ENCODE results near the gene PHF20.
"Not testable (repeated sequence)": the region's sequence is repeated elsewhere in the genome, so short reads cannot be mapped to it uniquely, and the experiment has no call there.

PHF20 gene

GRCh38 chr20:35892871-35893270, 121.1 kb downstream of the PHF20 start:
- no peak overlapping the region for H3K14ac ChIP-seq (ENCODE audit: low read length)
- no peak overlapping the region for H3K9ac ChIP-seq (ENCODE audit: low read length)
- no peak overlapping the region for H3K18ac ChIP-seq (ENCODE audit: low read length)
- H3K4ac ChIP-seq (ENCODE audit: low read depth, low read length), result no peak overlapping the region
- H2BK5ac ChIP-seq (ENCODE audit: low read depth, low read length, poor library complexity), result no peak overlapping the region
- DNase-seq, result no peak
- H2BK12ac ChIP-seq (ENCODE audit: low read length), result no peak overlapping the region
- H4K8ac ChIP-seq (ENCODE audit: low read depth, low read length), result no peak overlapping the region
- no peak overlapping the region for H3K4me3 ChIP-seq (ENCODE audit: low read depth, low read length)
- no peak overlapping the region for H2BK120ac ChIP-seq (ENCODE audit: insufficient read depth, low read length, poor library complexity)
- H3K27me3 ChIP-seq (ENCODE audit: insufficient read depth, low read length), result no peaks in the 10 kb centered on the region
- WGBS (ENCODE audit: extremely low coverage, insufficient coverage, insufficient read length), result no CpG with 5 or more reads among the region's 3 CpGs
- H3K27ac ChIP-seq (ENCODE audit: low read depth, low read length), result no peak overlapping the region
- no peak overlapping the region for H4K12ac ChIP-seq (ENCODE audit: low read depth, low read length)
- peaks cover 2% of the 10 kb centered on the region in 2 experiments for H3K36me3 ChIP-seq (ENCODE audit: control insufficient read depth in 1 of 2, insufficient read depth in 2 of 2, low read length in 2 of 2)
- no peaks in the 10 kb centered on the region for H3K9me3 ChIP-seq (ENCODE audit: insufficient read depth, low read depth, low read length)
- no peak overlapping the region for H4K91ac ChIP-seq (ENCODE audit: low read depth, low read length)
- H2AFZ ChIP-seq (ENCODE audit: insufficient read depth, low read length, poor library complexity), result no peak overlapping the region
- H2AK5ac ChIP-seq (ENCODE audit: low read length), result no peak overlapping the region
- H3K4me1 ChIP-seq (ENCODE audit: control insufficient read depth in 1 of 2, insufficient read depth in 2 of 2, low read length in 2 of 2), result no peaks in the 10 kb centered on the region
- H3K79me2 ChIP-seq (ENCODE audit: control insufficient read depth, insufficient read depth, low read length, poor library complexity), result no peaks in the 10 kb centered on the region
- H3K79me1 ChIP-seq (ENCODE audit: low read length), result no peaks in the 10 kb centered on the region
- no peak overlapping the region for H3K4me2 ChIP-seq (ENCODE audit: low read length)
- H3K23ac ChIP-seq (ENCODE audit: low read length), result no peak overlapping the region

GRCh38 chr20:35893942-35894341, 122.1 kb downstream of the PHF20 start:
- H3K27me3 ChIP-seq (ENCODE audit: insufficient read depth, low read length), result no peaks in the 10 kb centered on the region
- H2BK12ac ChIP-seq (ENCODE audit: low read length), result no peak overlapping the region
- no peak overlapping the region for H4K12ac ChIP-seq (ENCODE audit: low read depth, low read length)
- H3K14ac ChIP-seq (ENCODE audit: low read length), result no peak overlapping the region
- no peak overlapping the region for H3K4me3 ChIP-seq (ENCODE audit: low read depth, low read length)
- no peak overlapping the region for H2AFZ ChIP-seq (ENCODE audit: insufficient read depth, low read length, poor library complexity)
- no peak overlapping the region for H2BK5ac ChIP-seq (ENCODE audit: low read depth, low read length, poor library complexity)
- no peak overlapping the region for H4K8ac ChIP-seq (ENCODE audit: low read depth, low read length)
- H3K9ac ChIP-seq (ENCODE audit: low read length), result no peak overlapping the region
- no peak overlapping the region for H4K91ac ChIP-seq (ENCODE audit: low read depth, low read length)
- no peak overlapping the region for H3K23ac ChIP-seq (ENCODE audit: low read length)
- no peaks in the 10 kb centered on the region for H3K79me1 ChIP-seq (ENCODE audit: low read length)
- H3K4ac ChIP-seq (ENCODE audit: low read depth, low read length), result no peak overlapping the region
- H3K36me3 ChIP-seq (ENCODE audit: control insufficient read depth in 1 of 2, insufficient read depth in 2 of 2, low read length in 2 of 2), result peaks cover 2% of the 10 kb centered on the region in 2 experiments
- no peaks in the 10 kb centered on the region for H3K4me1 ChIP-seq (ENCODE audit: control insufficient read depth in 1 of 2, insufficient read depth in 2 of 2, low read length in 2 of 2)
- no peak overlapping the region for H2AK5ac ChIP-seq (ENCODE audit: low read length)
- no peaks in the 10 kb centered on the region for H3K79me2 ChIP-seq (ENCODE audit: control insufficient read depth, insufficient read depth, low read length, poor library complexity)
- H2BK120ac ChIP-seq (ENCODE audit: insufficient read depth, low read length, poor library complexity), result no peak overlapping the region
- no CpG with 5 or more reads among the region's 3 CpGs for WGBS (ENCODE audit: extremely low coverage, insufficient coverage, insufficient read length)
- H3K27ac ChIP-seq (ENCODE audit: low read depth, low read length), result no peak overlapping the region
- no peaks in the 10 kb centered on the region for H3K9me3 ChIP-seq (ENCODE audit: insufficient read depth, low read depth, low read length)
- no peak for DNase-seq
- H3K18ac ChIP-seq (ENCODE audit: low read length), result no peak overlapping the region
- no peak overlapping the region for H3K4me2 ChIP-seq (ENCODE audit: low read length)

GRCh38 chr20:35895516-35895915, 123.7 kb downstream of the PHF20 start:
- not testable (repeated sequence) for H3K79me2 ChIP-seq (ENCODE audit: control insufficient read depth, insufficient read depth, low read length, poor library complexity); H3K4ac ChIP-seq (ENCODE audit: low read depth, low read length)
- no CpG with 5 or more reads among the region's 7 CpGs for WGBS (ENCODE audit: extremely low coverage, insufficient coverage, insufficient read length)

GRCh38 chr20:35899064-35899463, 127.2 kb downstream of the PHF20 start:
- H4K91ac ChIP-seq (ENCODE audit: low read depth, low read length), result no peak overlapping the region
- no peak overlapping the region for H3K23ac ChIP-seq (ENCODE audit: low read length)
- H3K4me1 ChIP-seq (ENCODE audit: control insufficient read depth in 1 of 2, insufficient read depth in 2 of 2, low read length in 2 of 2), result peaks cover 0 to 5% of the 10 kb centered on the region in 2 experiments
- no peak overlapping the region for H3K18ac ChIP-seq (ENCODE audit: low read length)
- H3K9ac ChIP-seq (ENCODE audit: low read length), result no peak overlapping the region
- H3K79me2 ChIP-seq (ENCODE audit: control insufficient read depth, insufficient read depth, low read length, poor library complexity), result no peaks in the 10 kb centered on the region
- H3K27ac ChIP-seq (ENCODE audit: low read depth, low read length), result no peak overlapping the region
- no peak overlapping the region for H3K4me2 ChIP-seq (ENCODE audit: low read length)
- no peak overlapping the region for H3K4ac ChIP-seq (ENCODE audit: low read depth, low read length)
- no peak overlapping the region for H2AFZ ChIP-seq (ENCODE audit: insufficient read depth, low read length, poor library complexity)
- no peak overlapping the region for H4K12ac ChIP-seq (ENCODE audit: low read depth, low read length)
- WGBS (ENCODE audit: extremely low coverage, insufficient coverage, insufficient read length), result no CpG with 5 or more reads among the region's 3 CpGs
- no peak overlapping the region for H2BK120ac ChIP-seq (ENCODE audit: insufficient read depth, low read length, poor library complexity)
- no peak overlapping the region for H4K8ac ChIP-seq (ENCODE audit: low read depth, low read length)
- peaks cover 4 to 6% of the 10 kb centered on the region in 2 experiments for H3K36me3 ChIP-seq (ENCODE audit: control insufficient read depth in 1 of 2, insufficient read depth in 2 of 2, low read length in 2 of 2)
- no peak overlapping the region for H2BK5ac ChIP-seq (ENCODE audit: low read depth, low read length, poor library complexity)
- H2BK12ac ChIP-seq (ENCODE audit: low read length), result no peak overlapping the region
- no peak overlapping the region for H3K14ac ChIP-seq (ENCODE audit: low read length)
- H3K4me3 ChIP-seq (ENCODE audit: low read depth, low read length), result no peak overlapping the region
- no peaks in the 10 kb centered on the region for H3K79me1 ChIP-seq (ENCODE audit: low read length)
- H3K9me3 ChIP-seq (ENCODE audit: insufficient read depth, low read depth, low read length), result peaks cover 1% of the 10 kb centered on the region
- no peak for DNase-seq
- no peaks in the 10 kb centered on the region for H3K27me3 ChIP-seq (ENCODE audit: insufficient read depth, low read length)
- no peak overlapping the region for H2AK5ac ChIP-seq (ENCODE audit: low read length)

More at GRCh38 chr20:35895516-35895915, 123.7 kb downstream of the PHF20 start:
- H3K36me3 ChIP-seq (ENCODE audit: control insufficient read depth in 1 of 2, insufficient read depth in 2 of 2, low read length in 2 of 2); H3K23ac ChIP-seq (ENCODE audit: low read length); H3K18ac ChIP-seq (ENCODE audit: low read length); H2BK12ac ChIP-seq (ENCODE audit: low read length); DNase-seq; H3K27ac ChIP-seq (ENCODE audit: low read depth, low read length); H3K79me1 ChIP-seq (ENCODE audit: low read length); H3K9me3 ChIP-seq (ENCODE audit: insufficient read depth, low read depth, low read length); H3K4me1 ChIP-seq (ENCODE audit: control insufficient read depth in 1 of 2, insufficient read depth in 2 of 2, low read length in 2 of 2); H4K12ac ChIP-seq (ENCODE audit: low read depth, low read length); H2AFZ ChIP-seq (ENCODE audit: insufficient read depth, low read length, poor library complexity); H3K9ac ChIP-seq (ENCODE audit: low read length); H2AK5ac ChIP-seq (ENCODE audit: low read length); H3K4me3 ChIP-seq (ENCODE audit: low read depth, low read length); H3K27me3 ChIP-seq (ENCODE audit: insufficient read depth, low read length); H3K4me2 ChIP-seq (ENCODE audit: low read length); H4K91ac ChIP-seq (ENCODE audit: low read depth, low read length); H2BK5ac ChIP-seq (ENCODE audit: low read depth, low read length, poor library complexity); H4K8ac ChIP-seq (ENCODE audit: low read depth, low read length); H3K14ac ChIP-seq (ENCODE audit: low read length); H2BK120ac ChIP-seq (ENCODE audit: insufficient read depth, low read length, poor library complexity): not testable (repeated sequence)
